Liver (tissue), 9 donors: ENCODE measurements around the gene PRR36. TPM values are rescaled to one million over a fixed set of nuclear protein-coding genes. Genes with fewer than 3 reads are reported as not detected.
A peak's percentile ranks its signal among the peaks of the same experiment; 100 is the strongest.

Experiments used
- DNase-seq: peaks from one replicate; pipeline ENCODE4 v3.0.0-alpha.2; 2017; ENCODE audit warnings: low spot score
- H3K27ac ChIP-seq, 2 donors: one replicate each; pipeline ENCODE4 v1.7.0; 2013; ENCODE audit warnings: inconsistent platforms in 2 of 2, low read length in 2 of 2, control low read depth in 1 of 2, low read depth in 1 of 2, mild to moderate bottlenecking in 1 of 2
- H3K27me3 ChIP-seq, 4 donors: one replicate each; pipeline versions ENCODE4 v1.6.1 to v1.7.0; 2013; ENCODE audit warnings: low read length in 3 of 4, inconsistent platforms in 1 of 4, mild to moderate bottlenecking in 1 of 4, moderate library complexity in 1 of 4; ENCODE audit not compliant: control insufficient read depth in 4 of 4, insufficient read depth in 4 of 4
- H3K36me3 ChIP-seq, 4 donors: one replicate each; pipeline versions ENCODE4 v1.6.1 to v1.7.0; 2013; ENCODE audit warnings: low read length in 3 of 4, mild to moderate bottlenecking in 3 of 4, low read depth in 1 of 4, moderate library complexity in 1 of 4; ENCODE audit not compliant: control insufficient read depth in 4 of 4, insufficient read depth in 3 of 4
- H3K4me1 ChIP-seq, 4 donors: one replicate each; pipeline versions ENCODE4 v1.6.1 to v1.7.0; 2013; ENCODE audit warnings: low read length in 3 of 4, mild to moderate bottlenecking in 3 of 4, moderate library complexity in 1 of 4; ENCODE audit not compliant: control insufficient read depth in 4 of 4, insufficient read depth in 4 of 4
- H3K4me3 ChIP-seq, 3 donors: one replicate each; pipeline versions ENCODE4 v1.6.1 to v1.7.0; 2013; ENCODE audit warnings: low read length in 3 of 3, control low read depth in 1 of 3, low read depth in 1 of 3, mild to moderate bottlenecking in 1 of 3
- H3K9ac ChIP-seq, 2 donors: one replicate each; pipeline ENCODE4 v1.7.0; 2013; ENCODE audit warnings: low read length in 2 of 2, mild to moderate bottlenecking in 2 of 2, moderate library complexity in 2 of 2, control low read depth in 1 of 2, low read depth in 1 of 2
- H3K9me3 ChIP-seq, 4 donors: one replicate each; pipeline versions ENCODE4 v1.6.1 to v1.7.0; 2013; ENCODE audit warnings: low read length in 3 of 4; ENCODE audit not compliant: control insufficient read depth in 4 of 4
- EGR1 ChIP-seq, 2 donors: IDR thresholded peaks; 2 replicates each; pipeline ENCODE4 v1.6.1; 2016 to 2018; ENCODE audit warnings: antibody characterized with exemption in 2 of 2, low read depth in 2 of 2
- FOXA1 ChIP-seq: IDR thresholded peaks from 2 replicates; pipeline ENCODE4 v1.6.1; 2016; ENCODE audit warnings: antibody characterized with exemption
- FOXA2 ChIP-seq: IDR thresholded peaks from 2 replicates; pipeline ENCODE4 v1.6.1; 2016; ENCODE audit warnings: antibody characterized with exemption
- GABPA ChIP-seq, 2 donors: IDR thresholded peaks in 1 of 2; conservative IDR thresholded peaks in 1 of 2; 2 replicates each; pipeline ENCODE4 v1.6.1; 2016; ENCODE audit warnings: antibody characterized with exemption in 2 of 2, mild to moderate bottlenecking in 1 of 2, moderate library complexity in 1 of 2
- HNF4A ChIP-seq, 2 donors: conservative IDR thresholded peaks; 2 replicates each; pipeline ENCODE4 v1.6.1; 2016; ENCODE audit warnings: antibody characterized with exemption in 2 of 2, mild to moderate bottlenecking in 2 of 2
- HNF4G ChIP-seq: IDR thresholded peaks from 2 replicates; pipeline ENCODE4 v1.6.1; 2016; ENCODE audit warnings: antibody characterized with exemption
- JUND ChIP-seq, 2 donors: IDR thresholded peaks; 2 replicates each; pipeline ENCODE4 v1.6.1; 2016; ENCODE audit warnings: antibody characterized with exemption in 2 of 2
- NR2F2 ChIP-seq: IDR thresholded peaks from 2 replicates; pipeline ENCODE4 v1.6.1; 2016; ENCODE audit warnings: antibody characterized with exemption
- RAD21 ChIP-seq, 2 donors: IDR thresholded peaks; 2 replicates each; pipeline ENCODE4 v1.6.1; 2016; ENCODE audit warnings: antibody characterized with exemption in 2 of 2, mild to moderate bottlenecking in 2 of 2
- RXRA ChIP-seq, 2 donors: IDR thresholded peaks; 2 replicates each; pipeline ENCODE4 v1.6.1; 2017 to 2018; ENCODE audit warnings: antibody characterized with exemption in 2 of 2, mild to moderate bottlenecking in 1 of 2
- SP1 ChIP-seq: IDR thresholded peaks from 2 replicates; pipeline ENCODE4 v1.6.1; 2018; ENCODE audit warnings: antibody characterized with exemption, mild to moderate bottlenecking
- TAF1 ChIP-seq: conservative IDR thresholded peaks from 2 replicates; pipeline ENCODE4 v1.6.1; 2016; ENCODE audit warnings: antibody characterized with exemption, mild to moderate bottlenecking
- YY1 ChIP-seq: IDR thresholded peaks from 2 replicates; pipeline ENCODE4 v1.6.1; 2016; ENCODE audit warnings: antibody characterized with exemption, mild to moderate bottlenecking
- WGBS: extraction: QIAGEN DNeasy Blood & Tissue Kit; methylation state at CpG from one replicate; pipeline ENCODE4 v1.1.7; 2013; 5-methylcytosine and 5-hydroxymethylcytosine counted together
- polyA plus RNA-seq, 2 donors: library from polyadenylated mRNA; stranded (reverse) in 1 of 2; unstranded in 1 of 2; fragments of 200-250 nt in 1 of 2; fragments of >200 nt in 1 of 2; fragmentation: Nextera tagmentation in 1 of 2; extraction: Ambion mirVana in 1 of 2; gene quantifications; one replicate each; pipeline versions ENCODE4 v1.2.1 to v1.2.3, GENCODE V29; 2013 to 2015
- total RNA-seq, 2 donors: library from RNA; depleted of rRNA; stranded (reverse); fragments of >200 nt; gene quantifications; one replicate each; pipeline ENCODE4 v1.2.3, GENCODE V29; 2014
- TF ChIP-seq, protein P1 (sequence below): IDR thresholded peaks from 2 replicates; pipeline ENCODE4 v1.6.1; 2016; ENCODE audit warnings: antibody characterized with exemption
- TF ChIP-seq, protein P2 (sequence below): IDR thresholded peaks from 2 replicates; pipeline ENCODE4 v1.6.1; 2016; ENCODE audit warnings: antibody characterized with exemption
- TF ChIP-seq, protein P3 (sequence below): fragments of 150-350 bp; IDR thresholded peaks from 2 replicates; pipeline ENCODE4 v1.5.1; 2017; ENCODE audit warnings: improper control_type of control experiment, low read depth, low read length; ENCODE audit not compliant: missing input control
- TF ChIP-seq, protein P4 (sequence below): IDR thresholded peaks from 2 replicates; pipeline ENCODE4 v1.6.1; 2016; ENCODE audit warnings: antibody characterized with exemption, mild to moderate bottlenecking
- TF ChIP-seq, protein P5 (sequence below): IDR thresholded peaks from 2 replicates; pipeline ENCODE4 v1.6.1; 2016; ENCODE audit warnings: antibody characterized with exemption
- donor health status: healthy.
- donor health status: healthy.
- donor health status: healthy.
- donor health status: healthy.
- donor health status: healthy.

The PRR36 gene
- total and polyA plus RNA-seq, 4 donors: 0.02 to 0.03 TPM; not detected in 2

DNA sequence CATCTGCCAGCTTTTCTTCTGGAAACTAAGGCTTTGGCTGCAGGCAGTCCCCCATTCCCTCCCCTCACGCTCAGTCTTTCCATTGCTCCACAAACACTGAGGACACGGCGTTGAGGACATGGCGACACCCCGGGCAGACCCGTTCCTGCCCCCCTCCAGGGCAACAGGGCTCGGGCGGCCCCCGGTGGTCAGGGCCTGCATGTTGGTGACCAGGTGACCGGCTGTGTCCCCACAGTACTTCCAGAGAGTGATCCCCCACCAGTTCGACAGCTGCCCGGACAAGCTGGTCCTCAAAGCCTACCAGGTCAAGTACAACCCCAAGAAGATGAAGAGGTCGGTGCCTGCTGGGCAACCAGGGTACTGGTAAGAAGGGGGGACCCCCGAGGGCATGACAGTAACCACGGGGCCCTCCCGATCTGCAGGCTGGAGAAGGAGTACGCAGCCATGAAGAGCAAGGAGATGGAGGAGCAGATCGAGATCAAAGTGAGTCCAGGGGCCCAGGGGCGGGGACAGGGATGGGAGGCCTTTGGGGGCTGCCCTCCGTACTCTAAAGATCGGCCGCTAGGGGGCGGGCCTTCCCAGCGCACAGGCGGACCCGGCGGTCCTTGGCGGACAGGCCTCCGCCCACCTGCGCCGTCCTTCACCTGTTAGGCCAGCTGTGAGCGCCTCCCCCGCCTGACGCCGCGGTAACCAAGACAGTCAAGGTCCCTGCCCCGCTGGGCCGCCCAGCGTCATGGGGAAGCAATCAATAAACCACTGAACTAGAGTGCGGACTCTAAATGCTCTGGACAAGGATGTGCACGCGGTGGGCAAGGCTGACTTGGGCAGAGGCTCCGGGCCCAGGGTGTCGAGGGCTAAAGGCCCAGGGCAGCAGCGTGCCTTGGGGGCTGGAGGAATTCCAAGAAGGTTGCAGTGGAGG lies 21.1 kb downstream of the PRR36 start:
- no peak overlapping the region for H3K4me3 ChIP-seq
- no peak overlapping the region for H3K9ac ChIP-seq
- WGBS: 25% methylated on average over 45 of the region's 45 CpGs
- peak overlapping the region in 1 of 2 donors; percentile 44 for H3K27ac ChIP-seq
- no peaks in the 10 kb centered on the region for H3K9me3 ChIP-seq
- peaks cover 5 to 12% (median 6%) of the 10 kb centered on the region in 4 donors for H3K4me1 ChIP-seq
- H3K36me3 ChIP-seq: no peaks in the 10 kb centered on the region
- peak; percentile 84 for DNase-seq
- TF ChIP-seq SP1 (peak; percentile 71), JUND (IDR thresholded peaks at IDR 0.05) (no peak), FOXA2 (peak; percentile 30), HNF4G (no peak), TAF1 (no peak), HNF4A (conservative IDR thresholded peaks at IDR 0.05) (peak; percentile 67 to 68), RXRA (IDR thresholded peaks at IDR 0.05) (peak; percentile 68 to 80), GABPA (IDR thresholded peaks at IDR 0.05 in 1 of 2, conservative IDR thresholded peaks at IDR 0.05 in 1 of 2) (no peak), NR2F2 (no peak), YY1 (peak; percentile 74), RAD21 (IDR thresholded peaks at IDR 0.05) (peak; percentile 92 to 94), FOXA1 (no peak), EGR1 (IDR thresholded peaks at IDR 0.05; ENCODE audit: low read depth in 2 of 2) (peak; percentile 92 to 97)
- TF ChIP-seq, protein P1, sequence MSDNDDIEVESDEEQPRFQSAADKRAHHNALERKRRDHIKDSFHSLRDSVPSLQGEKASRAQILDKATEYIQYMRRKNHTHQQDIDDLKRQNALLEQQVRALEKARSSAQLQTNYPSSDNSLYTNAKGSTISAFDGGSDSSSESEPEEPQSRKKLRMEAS: no peak
- TF ChIP-seq, protein P2, sequence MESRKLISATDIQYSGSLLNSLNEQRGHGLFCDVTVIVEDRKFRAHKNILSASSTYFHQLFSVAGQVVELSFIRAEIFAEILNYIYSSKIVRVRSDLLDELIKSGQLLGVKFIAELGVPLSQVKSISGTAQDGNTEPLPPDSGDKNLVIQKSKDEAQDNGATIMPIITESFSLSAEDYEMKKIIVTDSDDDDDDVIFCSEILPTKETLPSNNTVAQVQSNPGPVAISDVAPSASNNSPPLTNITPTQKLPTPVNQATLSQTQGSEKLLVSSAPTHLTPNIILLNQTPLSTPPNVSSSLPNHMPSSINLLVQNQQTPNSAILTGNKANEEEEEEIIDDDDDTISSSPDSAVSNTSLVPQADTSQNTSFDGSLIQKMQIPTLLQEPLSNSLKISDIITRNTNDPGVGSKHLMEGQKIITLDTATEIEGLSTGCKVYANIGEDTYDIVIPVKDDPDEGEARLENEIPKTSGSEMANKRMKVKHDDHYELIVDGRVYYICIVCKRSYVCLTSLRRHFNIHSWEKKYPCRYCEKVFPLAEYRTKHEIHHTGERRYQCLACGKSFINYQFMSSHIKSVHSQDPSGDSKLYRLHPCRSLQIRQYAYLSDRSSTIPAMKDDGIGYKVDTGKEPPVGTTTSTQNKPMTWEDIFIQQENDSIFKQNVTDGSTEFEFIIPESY: no peak
- TF ChIP-seq, protein P3, sequence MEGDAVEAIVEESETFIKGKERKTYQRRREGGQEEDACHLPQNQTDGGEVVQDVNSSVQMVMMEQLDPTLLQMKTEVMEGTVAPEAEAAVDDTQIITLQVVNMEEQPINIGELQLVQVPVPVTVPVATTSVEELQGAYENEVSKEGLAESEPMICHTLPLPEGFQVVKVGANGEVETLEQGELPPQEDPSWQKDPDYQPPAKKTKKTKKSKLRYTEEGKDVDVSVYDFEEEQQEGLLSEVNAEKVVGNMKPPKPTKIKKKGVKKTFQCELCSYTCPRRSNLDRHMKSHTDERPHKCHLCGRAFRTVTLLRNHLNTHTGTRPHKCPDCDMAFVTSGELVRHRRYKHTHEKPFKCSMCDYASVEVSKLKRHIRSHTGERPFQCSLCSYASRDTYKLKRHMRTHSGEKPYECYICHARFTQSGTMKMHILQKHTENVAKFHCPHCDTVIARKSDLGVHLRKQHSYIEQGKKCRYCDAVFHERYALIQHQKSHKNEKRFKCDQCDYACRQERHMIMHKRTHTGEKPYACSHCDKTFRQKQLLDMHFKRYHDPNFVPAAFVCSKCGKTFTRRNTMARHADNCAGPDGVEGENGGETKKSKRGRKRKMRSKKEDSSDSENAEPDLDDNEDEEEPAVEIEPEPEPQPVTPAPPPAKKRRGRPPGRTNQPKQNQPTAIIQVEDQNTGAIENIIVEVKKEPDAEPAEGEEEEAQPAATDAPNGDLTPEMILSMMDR: peak; percentile 79
- TF ChIP-seq, protein P4, sequence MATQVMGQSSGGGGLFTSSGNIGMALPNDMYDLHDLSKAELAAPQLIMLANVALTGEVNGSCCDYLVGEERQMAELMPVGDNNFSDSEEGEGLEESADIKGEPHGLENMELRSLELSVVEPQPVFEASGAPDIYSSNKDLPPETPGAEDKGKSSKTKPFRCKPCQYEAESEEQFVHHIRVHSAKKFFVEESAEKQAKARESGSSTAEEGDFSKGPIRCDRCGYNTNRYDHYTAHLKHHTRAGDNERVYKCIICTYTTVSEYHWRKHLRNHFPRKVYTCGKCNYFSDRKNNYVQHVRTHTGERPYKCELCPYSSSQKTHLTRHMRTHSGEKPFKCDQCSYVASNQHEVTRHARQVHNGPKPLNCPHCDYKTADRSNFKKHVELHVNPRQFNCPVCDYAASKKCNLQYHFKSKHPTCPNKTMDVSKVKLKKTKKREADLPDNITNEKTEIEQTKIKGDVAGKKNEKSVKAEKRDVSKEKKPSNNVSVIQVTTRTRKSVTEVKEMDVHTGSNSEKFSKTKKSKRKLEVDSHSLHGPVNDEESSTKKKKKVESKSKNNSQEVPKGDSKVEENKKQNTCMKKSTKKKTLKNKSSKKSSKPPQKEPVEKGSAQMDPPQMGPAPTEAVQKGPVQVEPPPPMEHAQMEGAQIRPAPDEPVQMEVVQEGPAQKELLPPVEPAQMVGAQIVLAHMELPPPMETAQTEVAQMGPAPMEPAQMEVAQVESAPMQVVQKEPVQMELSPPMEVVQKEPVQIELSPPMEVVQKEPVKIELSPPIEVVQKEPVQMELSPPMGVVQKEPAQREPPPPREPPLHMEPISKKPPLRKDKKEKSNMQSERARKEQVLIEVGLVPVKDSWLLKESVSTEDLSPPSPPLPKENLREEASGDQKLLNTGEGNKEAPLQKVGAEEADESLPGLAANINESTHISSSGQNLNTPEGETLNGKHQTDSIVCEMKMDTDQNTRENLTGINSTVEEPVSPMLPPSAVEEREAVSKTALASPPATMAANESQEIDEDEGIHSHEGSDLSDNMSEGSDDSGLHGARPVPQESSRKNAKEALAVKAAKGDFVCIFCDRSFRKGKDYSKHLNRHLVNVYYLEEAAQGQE: peak; percentile 35
- TF ChIP-seq, protein P5, sequence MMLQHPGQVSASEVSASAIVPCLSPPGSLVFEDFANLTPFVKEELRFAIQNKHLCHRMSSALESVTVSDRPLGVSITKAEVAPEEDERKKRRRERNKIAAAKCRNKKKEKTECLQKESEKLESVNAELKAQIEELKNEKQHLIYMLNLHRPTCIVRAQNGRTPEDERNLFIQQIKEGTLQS: no peak
- no peaks in the 10 kb centered on the region for H3K27me3 ChIP-seq
